Measurements from ENCODE around the gene STK17A. TPM values are rescaled to one million over a fixed set of nuclear protein-coding genes. Genes with fewer than 3 reads are reported as not detected.
A peak's percentile ranks its signal among the peaks of the same experiment; 100 is the strongest.

Gene STK17A
- total and polyA plus RNA-seq, 4 experiments from 2014 or later = 118 to 168 (median 129) TPM

GRCh38 chr7:43612128-43612527, 29.2 kb downstream of the STK17A start:
- H3K27ac Mint-ChIP-seq = peak overlapping the region in 6 of 7 donors; percentile 52 to 86 (median 71)
- H3K36me3 ChIP-seq (ENCODE audit: insufficient read depth, low read length) = peaks cover 47% of the 10 kb centered on the region
- ChIA-PET POLR2A (ENCODE audit: partially characterized antibody) (interaction anchor here (0.8 to 3.8 kb wide), 3 partner anchors 25 to 38 kb away, joined by 3 to 20 read pairs (median 5); no protein-coding TSS in a partner anchor), CTCF (ENCODE audit: partially characterized antibody) (interaction anchor here (0.9 to 2.2 kb wide), 2 partner anchors 29 to 88 kb away, joined by 3 to 7 read pairs; partner anchors contain the start of gene STK17A)
- intact Hi-C loops (cut with micrococcal nuclease) = loop anchor here (2.0 to 5.0 kb wide), 3 partner anchors 13 to 35 kb away; no protein-coding TSS in a partner anchor
- no peaks in the 10 kb centered on the region for H3K27me3 ChIP-seq (ENCODE audit: insufficient read depth, low read length)
- no peaks in the 10 kb centered on the region for H3K9me3 Mint-ChIP-seq
- no peaks in the 10 kb centered on the region for H3K9me3 ChIP-seq (ENCODE audit: control insufficient read depth in 1 of 2, low read length in 2 of 2)
- peaks cover 89% of the 10 kb centered on the region for H3K4me1 ChIP-seq (ENCODE audit: insufficient read depth, low read length)
- peak overlapping the region in 3 of 8 donors; percentile 60 to 83 (median 75) for H3K4me3 Mint-ChIP-seq
- no peak overlapping the region for H3K4me3 ChIP-seq (ENCODE audit: low read length in 2 of 2)
- H3K27ac ChIP-seq (ENCODE audit: low read depth, low read length) = peak overlapping the region; percentile 11
- peaks cover 53 to 73% of the 10 kb centered on the region in 2 donors for H3K36me3 Mint-ChIP-seq
- H3K27me3 Mint-ChIP-seq = no peaks in the 10 kb centered on the region
- peaks cover 46 to 64% (median 50%) of the 10 kb centered on the region in 4 donors for H3K4me1 Mint-ChIP-seq
- no peak for DNase-seq

GRCh38 chr7:43612599-43613589, 30.0 kb downstream of the STK17A start:
- Histone ChIP-seq H3K36me3 (ENCODE audit: insufficient read depth, low read length) (peaks cover 47% of the 10 kb centered on the region), H3K27me3 (ENCODE audit: insufficient read depth, low read length) (no peaks in the 10 kb centered on the region), H3K4me3 (ENCODE audit: low read length in 2 of 2) (no peak overlapping the region), H3K9me3 (ENCODE audit: control insufficient read depth in 1 of 2, low read length in 2 of 2) (no peaks in the 10 kb centered on the region), H3K27ac (ENCODE audit: low read depth, low read length) (peak overlapping the region; percentile 11), H3K4me1 (ENCODE audit: insufficient read depth, low read length) (peaks cover 90% of the 10 kb centered on the region)
- intact Hi-C loops (cut with micrococcal nuclease) = loop anchor here (2.0 to 5.0 kb wide), 3 partner anchors 14 to 34 kb away; no protein-coding TSS in a partner anchor
- Mint-ChIP-seq H3K27ac (peak overlapping the region; percentile 86 to 90 (median 87)), H3K36me3 (peaks cover 53 to 71% of the 10 kb centered on the region in 2 donors), H3K9me3 (no peaks in the 10 kb centered on the region), H3K27me3 (no peaks in the 10 kb centered on the region), H3K4me1 (peaks cover 43 to 64% (median 48%) of the 10 kb centered on the region in 4 donors), H3K4me3 (peak overlapping the region in 7 of 8 donors; percentile 5 to 83 (median 51))
- POLR2A ChIA-PET (ENCODE audit: partially characterized antibody) = interaction anchor here (1.1 to 3.8 kb wide), 5 partner anchors 9 to 87 kb away, joined by 3 to 20 read pairs (median 6); partner anchors contain the start of gene STK17A
- CTCF ChIA-PET (ENCODE audit: partially characterized antibody) = interaction anchor here (0.9 to 2.2 kb wide), 2 partner anchors 30 to 87 kb away, joined by 3 to 7 read pairs; partner anchors contain the start of gene STK17A
- DNase-seq = no peak

GRCh38 chr7:43615558-43616145, 32.7 kb downstream of the STK17A start:
- no peak overlapping the region for H3K27ac ChIP-seq (ENCODE audit: low read depth, low read length)
- Mint-ChIP-seq H3K4me3 (peak overlapping the region in 5 of 8 donors; percentile 3 to 34 (median 23)), H3K9me3 (no peaks in the 10 kb centered on the region), H3K36me3 (peaks cover 34 to 49% of the 10 kb centered on the region in 2 donors), H3K4me1 (peaks cover 23 to 48% (median 34%) of the 10 kb centered on the region in 4 donors), H3K27ac (peak overlapping the region in 6 of 7 donors; percentile 76 to 92 (median 84)), H3K27me3 (no peaks in the 10 kb centered on the region)
- ChIA-PET POLR2A (ENCODE audit: partially characterized antibody) (interaction anchor here (0.6 to 3.8 kb wide), 5 partner anchors 12 to 99 kb away, joined by 4 to 20 read pairs (median 8); partner anchors contain the start of gene STK17A), CTCF (ENCODE audit: partially characterized antibody) (interaction anchor here (0.7 to 3.5 kb wide), 4 partner anchors 23 to 85 kb away, joined by 3 to 22 read pairs (median 3); partner anchors contain the start of gene STK17A)
- H3K27me3 ChIP-seq (ENCODE audit: insufficient read depth, low read length) = no peaks in the 10 kb centered on the region
- intact Hi-C loops (cut with micrococcal nuclease) = no loop called here
- H3K36me3 ChIP-seq (ENCODE audit: insufficient read depth, low read length) = peaks cover 39% of the 10 kb centered on the region
- H3K4me1 ChIP-seq (ENCODE audit: insufficient read depth, low read length) = peaks cover 98% of the 10 kb centered on the region
- no peak for DNase-seq
- H3K9me3 ChIP-seq (ENCODE audit: control insufficient read depth in 1 of 2, low read length in 2 of 2) = no peaks in the 10 kb centered on the region
- no peak overlapping the region for H3K4me3 ChIP-seq (ENCODE audit: low read length in 2 of 2)

GRCh38 chr7:43616977-43617376, 34.1 kb downstream of the STK17A start:
- ChIA-PET CTCF (ENCODE audit: partially characterized antibody) (interaction anchor here (1.3 to 3.5 kb wide), 3 partner anchors 35 to 114 kb away, joined by 3 to 22 read pairs (median 11); partner anchors contain the start of gene STK17A), POLR2A (ENCODE audit: partially characterized antibody) (interaction anchor here (0.7 to 6.7 kb wide), 7 partner anchors 11 to 217 kb away, joined by 3 to 39 read pairs (median 3); partner anchors contain the start of gene STK17A)
- Histone ChIP-seq H3K9me3 (ENCODE audit: control insufficient read depth in 1 of 2, low read length in 2 of 2) (no peaks in the 10 kb centered on the region), H3K27me3 (ENCODE audit: insufficient read depth, low read length) (no peaks in the 10 kb centered on the region), H3K4me1 (ENCODE audit: insufficient read depth, low read length) (peaks cover 99% of the 10 kb centered on the region), H3K27ac (ENCODE audit: low read depth, low read length) (no peak overlapping the region), H3K36me3 (ENCODE audit: insufficient read depth, low read length) (peaks cover 31% of the 10 kb centered on the region), H3K4me3 (ENCODE audit: low read length in 2 of 2) (no peak overlapping the region)
- intact Hi-C loops (cut with micrococcal nuclease) = no loop called here
- Mint-ChIP-seq H3K4me1 (peaks cover 16 to 52% (median 38%) of the 10 kb centered on the region in 4 donors), H3K27me3 (no peaks in the 10 kb centered on the region), H3K9me3 (no peaks in the 10 kb centered on the region), H3K4me3 (no peak overlapping the region), H3K36me3 (peaks cover 35 to 49% of the 10 kb centered on the region in 2 donors), H3K27ac (no peak overlapping the region)
- no peak for DNase-seq

GRCh38 chr7:43618073-43618472, 35.2 kb downstream of the STK17A start:
- CTCF ChIA-PET (ENCODE audit: partially characterized antibody) = interaction anchor here (1.4 to 1.5 kb wide), 3 partner anchors 12 to 81 kb away, joined by 3 to 11 read pairs (median 11); partner anchors contain the start of gene STK17A
- no peak overlapping the region for H3K27ac ChIP-seq (ENCODE audit: low read depth, low read length)
- H3K27me3 Mint-ChIP-seq = no peaks in the 10 kb centered on the region
- H3K9me3 ChIP-seq (ENCODE audit: control insufficient read depth in 1 of 2, low read length in 2 of 2) = no peaks in the 10 kb centered on the region
- intact Hi-C loops (cut with micrococcal nuclease) = no loop called here
- no peak for DNase-seq
- peaks cover 31 to 49% of the 10 kb centered on the region in 2 donors for H3K36me3 Mint-ChIP-seq
- POLR2A ChIA-PET (ENCODE audit: partially characterized antibody) = interaction anchor here (0.8 to 6.7 kb wide), 6 partner anchors 30 to 216 kb away, joined by 3 to 39 read pairs (median 3); partner anchors contain the start of gene STK17A
- H3K36me3 ChIP-seq (ENCODE audit: insufficient read depth, low read length) = peaks cover 32% of the 10 kb centered on the region
- H3K27me3 ChIP-seq (ENCODE audit: insufficient read depth, low read length) = no peaks in the 10 kb centered on the region
- H3K4me3 Mint-ChIP-seq = no peak overlapping the region
- no peak overlapping the region for H3K27ac Mint-ChIP-seq
- H3K4me3 ChIP-seq (ENCODE audit: low read length in 2 of 2) = no peak overlapping the region
- H3K4me1 ChIP-seq (ENCODE audit: insufficient read depth, low read length) = peaks cover 99% of the 10 kb centered on the region
- H3K4me1 Mint-ChIP-seq = peaks cover 5 to 52% (median 37%) of the 10 kb centered on the region in 4 donors
- no peaks in the 10 kb centered on the region for H3K9me3 Mint-ChIP-seq

GRCh38 chr7:43619213-43620012, 36.5 kb downstream of the STK17A start:
- no peak overlapping the region for H3K4me3 Mint-ChIP-seq
- peaks cover 99% of the 10 kb centered on the region for H3K4me1 ChIP-seq (ENCODE audit: insufficient read depth, low read length)

More at GRCh38 chr7:43619213-43620012, 36.5 kb downstream of the STK17A start:
- peaks cover 38% of the 10 kb centered on the region for H3K36me3 ChIP-seq (ENCODE audit: insufficient read depth, low read length)
- Mint-ChIP-seq H3K36me3 (peaks cover 28 to 50% of the 10 kb centered on the region in 2 donors), H3K27ac (no peak overlapping the region), H3K27me3 (no peaks in the 10 kb centered on the region), H3K9me3 (no peaks in the 10 kb centered on the region), H3K4me1 (peaks cover 0 to 55% (median 37%) of the 10 kb centered on the region in 4 donors)
- H3K4me3 ChIP-seq (ENCODE audit: low read length in 2 of 2) = no peak overlapping the region
- ChIA-PET POLR2A (ENCODE audit: partially characterized antibody) (interaction anchor here (0.6 to 6.7 kb wide), 9 partner anchors 10 to 60 kb away, joined by 3 to 39 read pairs (median 5); partner anchors contain the start of gene STK17A), CTCF (ENCODE audit: partially characterized antibody) (interaction anchor here (0.9 to 5.5 kb wide), 8 partner anchors 11 to 81 kb away, joined by 3 to 46 read pairs (median 4); partner anchors contain the start of gene STK17A)
- H3K9me3 ChIP-seq (ENCODE audit: control insufficient read depth in 1 of 2, low read length in 2 of 2) = no peaks in the 10 kb centered on the region
- no peaks in the 10 kb centered on the region for H3K27me3 ChIP-seq (ENCODE audit: insufficient read depth, low read length)
- no peak for DNase-seq
- no peak overlapping the region for H3K27ac ChIP-seq (ENCODE audit: low read depth, low read length)
- intact Hi-C loops (cut with micrococcal nuclease) = no loop called here
